PC-9 (cell line): Measurements from ENCODE around the gene POU3F1.

ENCODE experiments used
- CTCF ChIP-seq: fragments of 200-600 bp; sonication (generic); conservative IDR thresholded peaks from 2 replicates; pipeline ENCODE4 v1.6.1; 2017; ENCODE audit warnings: mixed run types, antibody characterized with exemption, mild to moderate bottlenecking, moderate library complexity
- EZH2 ChIP-seq: fragments of 200-600 bp; sonication (generic); IDR thresholded peaks from 2 replicates; pipeline ENCODE4 v1.8.0; 2017; ENCODE audit warnings: antibody characterized with exemption, low read depth

- TF ChIP-seq CTCF (no peak), EZH2 (no peak)
Measured at GRCh38 chr1:38084700-38085099, 38.1 kb upstream of the POU3F1 start.
